HepG2 (cell line): Measurements from ENCODE around the gene SLX4. TPM values are rescaled to one million over a fixed set of nuclear protein-coding genes. Genes with fewer than 3 reads are reported as not detected.
A peak's percentile ranks its signal among the peaks of the same experiment; 100 is the strongest.

Experiments used
- ATAC-seq: fragments of 200-7000 bp; cut with Tn5 transposase; 3 replicates; pipeline ENCODE4 v1.9.1; 2020; ENCODE audit warnings: mild to moderate bottlenecking, moderate library complexity
- BruUV-seq: library from RNA; stranded (reverse); fragments of 400-500 nt; replicated peaks from 2 replicates; lab custom pipeline; 2021; lab: Mats Ljungman, UMichigan
- CTCF ChIA-PET: fragments of 300-600 bp; formaldehyde crosslinking; extraction: SDS; loops from one replicate; lab custom pipeline; 2021; ENCODE audit warnings: low total read pairs, inconsistent platforms, low intra/inter-chr PET ratio; lab: Yijun Ruan, JAX
- POLR2A ChIA-PET: fragments of 350-600 bp; sonication (Branson Sonifier 250); formaldehyde crosslinking; loops from one replicate; lab custom pipeline; 2020; ENCODE audit warnings: antibody characterized with exemption, inconsistent platforms; lab: Yijun Ruan, JAX
- DNase-seq: peaks from one replicate; pipeline ENCODE4 v3.0.0-alpha.2; 2015; ENCODE audit warnings: low spot score
- FAIRE-seq: peaks from 3 replicates; lab custom pipeline; 2011; peaks lifted over from hg19 to GRCh38; lab: Jason Lieb, UNC
- H2AFZ ChIP-seq: one replicate; pipeline ENCODE4 v1.6.1; 2011; ENCODE audit warnings: low read length, inconsistent platforms
- H3K27ac ChIP-seq: fragments of 300-600 bp; 3 replicates; pipeline ENCODE4 v1.8.0; 2011; ENCODE audit warnings: mixed run types, mild to moderate bottlenecking, mixed read lengths, low read length, inconsistent platforms; ENCODE audit not compliant: insufficient read depth; ENCODE audit errors: extremely low read length
- H3K27me3 ChIP-seq, 2 experiments: fragments of 200-600 bp in 1 of 2; 2 replicates in 1 of 2; 3 replicates in 1 of 2; pipeline versions ENCODE4 v1.6.0 to v1.8.0; 2011; ENCODE audit warnings: low read length in 2 of 2, mild to moderate bottlenecking in 2 of 2, moderate library complexity in 2 of 2, inconsistent platforms in 1 of 2; ENCODE audit not compliant: insufficient read depth in 2 of 2, control insufficient read depth in 1 of 2
- H3K36me3 ChIP-seq, 2 experiments: fragments of 200-600 bp in 1 of 2; replicated peaks in 1 of 2; 2 replicates in 1 of 2; 3 replicates in 1 of 2; pipeline versions ENCODE4 v1.5.1 to v1.8.0; 2011; ENCODE audit warnings: low read length in 2 of 2, inconsistent platforms in 1 of 2; ENCODE audit not compliant: insufficient read depth in 2 of 2, control insufficient read depth in 1 of 2
- H3K4me1 ChIP-seq: 2 replicates; pipeline ENCODE4 v1.5.1; 2012; ENCODE audit warnings: low read length, inconsistent platforms; ENCODE audit not compliant: insufficient read depth
- H3K4me2 ChIP-seq: 2 replicates; pipeline ENCODE4 v1.6.0; 2011; ENCODE audit warnings: low read depth, low read length, inconsistent platforms
- H3K4me3 ChIP-seq, 3 experiments: fragments of 200-600 bp in 1 of 3; sonication (generic), shearing (Covaris generic) in 1 of 3; replicated peaks in 1 of 3; 2 replicates each; pipeline ENCODE4 v1.5.1; 2011 to 2016; ENCODE audit warnings: low read length in 3 of 3, inconsistent platforms in 2 of 3, low read depth in 2 of 3, mild to moderate bottlenecking in 2 of 3, control low read depth in 1 of 3, mixed read lengths in 1 of 3; ENCODE audit not compliant: insufficient read depth in 1 of 3
- H3K79me2 ChIP-seq: one replicate; pipeline ENCODE4 v1.6.1; 2011; ENCODE audit warnings: low read length, inconsistent platforms; ENCODE audit not compliant: insufficient read depth
- H3K9ac ChIP-seq: 2 replicates; pipeline ENCODE4 v1.6.0; 2011; ENCODE audit warnings: mild to moderate bottlenecking, low read depth, low read length, inconsistent platforms; ENCODE audit not compliant: insufficient read depth
- H3K9me3 ChIP-seq: 2 replicates; pipeline ENCODE4 v1.5.1; 2012; ENCODE audit warnings: mild to moderate bottlenecking, low read length
- H4K20me1 ChIP-seq: 2 replicates; pipeline ENCODE4 v1.6.0; 2011; ENCODE audit warnings: inconsistent platforms, mild to moderate bottlenecking, low read length, moderate library complexity; ENCODE audit not compliant: insufficient read depth
- JUND ChIP-seq: sonication (generic); formaldehyde crosslinking; IDR thresholded peaks from 2 replicates; pipeline ENCODE4 v1.8.0; 2022; ENCODE audit warnings: mild to moderate bottlenecking, missing genetic modification reagents
- WGBS: methylation state at CpG from one replicate; pipeline ENCODE4 v1.1.6; 2017; ENCODE audit warnings: low lambda C conversion rate; 5-methylcytosine and 5-hydroxymethylcytosine counted together
- in situ Hi-C: cut with HindIII; loops from 2 replicates; pipeline ENCODE4 v1.10.0; 2017; ENCODE audit warnings: low pct_unique_long_range_greater_than_20kb; ENCODE audit not compliant: extremely low pct_ligation_motif_present
- intact Hi-C: fragments of 100-400 bp; cut with micrococcal nuclease; formaldehyde crosslinking; loops from one replicate; pipeline ENCODE4 v1.10.0; 2022; ENCODE audit not compliant: unreplicated experiment
- polyA plus RNA-seq, 8 experiments: library from polyadenylated mRNA; depleted of rRNA in 3 of 8; stranded (reverse) in 7 of 8; unstranded in 1 of 8; fragments of >200 nt; fragmentation: Illumina TruSeq in 4 of 8; extraction: Trizol in 4 of 8; gene quantifications; 2 replicates each; pipeline versions ENCODE4 v1.2.1 to v1.2.3, GENCODE V29; 2011 to 2016; ENCODE audit warnings: low read depth in 4 of 8, missing spikeins in 1 of 8, mixed read lengths in 1 of 8; ENCODE audit not compliant: insufficient read depth in 1 of 8
- total RNA-seq, 5 experiments: library from RNA; depleted of rRNA; stranded (reverse); fragments of >200 nt; fragmentation: Illumina TruSeq; extraction: Trizol; gene quantifications; 2 replicates each; pipeline ENCODE4 v1.2.3, GENCODE V29; 2016; ENCODE audit warnings: low read depth in 1 of 5
- TF ChIP-seq, protein P1 (sequence below): sonication (generic); formaldehyde crosslinking; IDR thresholded peaks from 2 replicates; pipeline ENCODE4 v1.9.0; 2021; ENCODE audit warnings: missing genetic modification reagents, borderline replicate concordance
- TF ChIP-seq, protein P2 (sequence below): sonication (generic); formaldehyde crosslinking; IDR thresholded peaks from 2 replicates; pipeline ENCODE4 v1.4.0; 2020; ENCODE audit warnings: missing genetic modification reagents
- TF ChIP-seq, protein P3 (sequence below), 2 experiments: sonication (generic) in 1 of 2; formaldehyde crosslinking in 1 of 2; IDR thresholded peaks; 2 replicates each; pipeline versions ENCODE4 v1.4.0 to v1.6.1; 2018 to 2020; ENCODE audit warnings: missing genetic modification reagents in 2 of 2, borderline replicate concordance in 1 of 2, low read depth in 1 of 2, mild to moderate bottlenecking in 1 of 2, missing biosample characterization in 1 of 2
- TF ChIP-seq, protein P4 (sequence below): sonication (generic); formaldehyde crosslinking; IDR thresholded peaks from 2 replicates; pipeline ENCODE4 v1.4.0; 2020; ENCODE audit warnings: low read depth, missing genetic modification reagents
- TF ChIP-seq, protein P5 (sequence below): sonication (generic); formaldehyde crosslinking; conservative IDR thresholded peaks from 2 replicates; pipeline ENCODE4 v1.8.0; 2022; ENCODE audit warnings: low read depth, missing genetic modification reagents

Gene SLX4
- total and polyA plus RNA-seq, 2 of the 13 experiments (the other 11 are each of a cell fraction or from before 2014, with no cell fraction given) = 1.1 to 3.6 TPM

DNA sequence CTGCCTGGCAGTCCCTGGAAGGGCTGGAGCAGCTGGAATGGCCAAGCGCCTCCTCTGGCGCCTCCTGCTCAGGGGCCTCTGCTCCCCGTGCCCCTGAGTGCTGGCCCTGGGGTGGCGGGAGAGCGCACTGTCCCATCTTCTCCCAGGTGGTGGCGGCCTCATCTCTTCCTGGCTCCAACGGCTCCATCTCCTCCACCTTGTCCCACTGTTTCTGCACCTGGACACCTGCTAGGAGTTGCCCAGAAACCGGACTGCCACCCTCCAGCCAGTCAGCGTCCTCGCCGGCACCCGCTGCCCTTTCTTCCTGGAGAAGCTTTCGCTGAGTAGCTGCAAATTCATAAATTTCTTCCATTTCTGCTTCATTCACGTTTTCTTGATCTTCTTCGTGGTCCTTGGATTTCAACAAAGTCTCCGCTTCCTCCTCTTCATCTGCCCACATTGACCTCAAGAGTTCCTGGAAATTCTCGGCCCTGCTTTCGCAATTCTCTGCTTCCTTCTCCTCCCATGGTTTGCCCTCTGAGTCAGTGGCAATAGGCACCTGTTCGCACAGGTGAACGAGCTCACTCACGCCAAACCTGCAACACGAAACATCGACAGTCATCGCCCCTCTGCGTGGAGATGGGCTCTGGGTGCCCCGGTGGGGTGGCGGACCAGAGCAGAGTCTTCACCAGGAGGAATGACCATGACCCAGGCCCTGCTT, 20.5 kb downstream of the SLX4 start:
- FAIRE-seq = no peak
- H3K4me1 ChIP-seq = peaks cover 6% of the 10 kb centered on the region
- TF ChIP-seq, protein P1, sequence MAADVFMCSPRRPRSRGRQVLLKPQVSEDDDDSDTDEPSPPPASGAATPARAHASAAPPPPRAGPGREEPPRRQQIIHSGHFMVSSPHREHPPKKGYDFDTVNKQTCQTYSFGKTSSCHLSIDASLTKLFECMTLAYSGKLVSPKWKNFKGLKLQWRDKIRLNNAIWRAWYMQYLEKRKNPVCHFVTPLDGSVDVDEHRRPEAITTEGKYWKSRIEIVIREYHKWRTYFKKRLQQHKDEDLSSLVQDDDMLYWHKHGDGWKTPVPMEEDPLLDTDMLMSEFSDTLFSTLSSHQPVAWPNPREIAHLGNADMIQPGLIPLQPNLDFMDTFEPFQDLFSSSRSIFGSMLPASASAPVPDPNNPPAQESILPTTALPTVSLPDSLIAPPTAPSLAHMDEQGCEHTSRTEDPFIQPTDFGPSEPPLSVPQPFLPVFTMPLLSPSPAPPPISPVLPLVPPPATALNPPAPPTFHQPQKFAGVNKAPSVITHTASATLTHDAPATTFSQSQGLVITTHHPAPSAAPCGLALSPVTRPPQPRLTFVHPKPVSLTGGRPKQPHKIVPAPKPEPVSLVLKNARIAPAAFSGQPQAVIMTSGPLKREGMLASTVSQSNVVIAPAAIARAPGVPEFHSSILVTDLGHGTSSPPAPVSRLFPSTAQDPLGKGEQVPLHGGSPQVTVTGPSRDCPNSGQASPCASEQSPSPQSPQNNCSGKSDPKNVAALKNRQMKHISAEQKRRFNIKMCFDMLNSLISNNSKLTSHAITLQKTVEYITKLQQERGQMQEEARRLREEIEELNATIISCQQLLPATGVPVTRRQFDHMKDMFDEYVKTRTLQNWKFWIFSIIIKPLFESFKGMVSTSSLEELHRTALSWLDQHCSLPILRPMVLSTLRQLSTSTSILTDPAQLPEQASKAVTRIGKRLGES (CRISPR knock-in tag) = no peak
- TF ChIP-seq, protein P2, sequence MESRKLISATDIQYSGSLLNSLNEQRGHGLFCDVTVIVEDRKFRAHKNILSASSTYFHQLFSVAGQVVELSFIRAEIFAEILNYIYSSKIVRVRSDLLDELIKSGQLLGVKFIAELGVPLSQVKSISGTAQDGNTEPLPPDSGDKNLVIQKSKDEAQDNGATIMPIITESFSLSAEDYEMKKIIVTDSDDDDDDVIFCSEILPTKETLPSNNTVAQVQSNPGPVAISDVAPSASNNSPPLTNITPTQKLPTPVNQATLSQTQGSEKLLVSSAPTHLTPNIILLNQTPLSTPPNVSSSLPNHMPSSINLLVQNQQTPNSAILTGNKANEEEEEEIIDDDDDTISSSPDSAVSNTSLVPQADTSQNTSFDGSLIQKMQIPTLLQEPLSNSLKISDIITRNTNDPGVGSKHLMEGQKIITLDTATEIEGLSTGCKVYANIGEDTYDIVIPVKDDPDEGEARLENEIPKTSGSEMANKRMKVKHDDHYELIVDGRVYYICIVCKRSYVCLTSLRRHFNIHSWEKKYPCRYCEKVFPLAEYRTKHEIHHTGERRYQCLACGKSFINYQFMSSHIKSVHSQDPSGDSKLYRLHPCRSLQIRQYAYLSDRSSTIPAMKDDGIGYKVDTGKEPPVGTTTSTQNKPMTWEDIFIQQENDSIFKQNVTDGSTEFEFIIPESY (CRISPR knock-in tag) = peak; percentile 96
- TF ChIP-seq, protein P3, sequence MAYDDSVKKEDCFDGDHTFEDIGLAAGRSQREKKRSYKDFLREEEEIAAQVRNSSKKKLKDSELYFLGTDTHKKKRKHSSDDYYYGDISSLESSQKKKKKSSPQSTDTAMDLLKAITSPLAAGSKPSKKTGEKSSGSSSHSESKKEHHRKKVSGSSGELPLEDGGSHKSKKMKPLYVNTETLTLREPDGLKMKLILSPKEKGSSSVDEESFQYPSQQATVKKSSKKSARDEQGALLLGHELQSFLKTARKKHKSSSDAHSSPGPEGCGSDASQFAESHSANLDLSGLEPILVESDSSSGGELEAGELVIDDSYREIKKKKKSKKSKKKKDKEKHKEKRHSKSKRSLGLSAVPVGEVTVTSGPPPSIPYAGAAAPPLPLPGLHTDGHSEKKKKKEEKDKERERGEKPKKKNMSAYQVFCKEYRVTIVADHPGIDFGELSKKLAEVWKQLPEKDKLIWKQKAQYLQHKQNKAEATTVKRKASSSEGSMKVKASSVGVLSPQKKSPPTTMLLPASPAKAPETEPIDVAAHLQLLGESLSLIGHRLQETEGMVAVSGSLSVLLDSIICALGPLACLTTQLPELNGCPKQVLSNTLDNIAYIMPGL (CRISPR knock-in tag; IDR thresholded peaks at IDR 0.05; ENCODE audit: borderline replicate concordance in 1 of 2, low read depth in 1 of 2) = no peak
- TF ChIP-seq JUND (CRISPR knock-in tag) = no peak
- TF ChIP-seq, protein P4, sequence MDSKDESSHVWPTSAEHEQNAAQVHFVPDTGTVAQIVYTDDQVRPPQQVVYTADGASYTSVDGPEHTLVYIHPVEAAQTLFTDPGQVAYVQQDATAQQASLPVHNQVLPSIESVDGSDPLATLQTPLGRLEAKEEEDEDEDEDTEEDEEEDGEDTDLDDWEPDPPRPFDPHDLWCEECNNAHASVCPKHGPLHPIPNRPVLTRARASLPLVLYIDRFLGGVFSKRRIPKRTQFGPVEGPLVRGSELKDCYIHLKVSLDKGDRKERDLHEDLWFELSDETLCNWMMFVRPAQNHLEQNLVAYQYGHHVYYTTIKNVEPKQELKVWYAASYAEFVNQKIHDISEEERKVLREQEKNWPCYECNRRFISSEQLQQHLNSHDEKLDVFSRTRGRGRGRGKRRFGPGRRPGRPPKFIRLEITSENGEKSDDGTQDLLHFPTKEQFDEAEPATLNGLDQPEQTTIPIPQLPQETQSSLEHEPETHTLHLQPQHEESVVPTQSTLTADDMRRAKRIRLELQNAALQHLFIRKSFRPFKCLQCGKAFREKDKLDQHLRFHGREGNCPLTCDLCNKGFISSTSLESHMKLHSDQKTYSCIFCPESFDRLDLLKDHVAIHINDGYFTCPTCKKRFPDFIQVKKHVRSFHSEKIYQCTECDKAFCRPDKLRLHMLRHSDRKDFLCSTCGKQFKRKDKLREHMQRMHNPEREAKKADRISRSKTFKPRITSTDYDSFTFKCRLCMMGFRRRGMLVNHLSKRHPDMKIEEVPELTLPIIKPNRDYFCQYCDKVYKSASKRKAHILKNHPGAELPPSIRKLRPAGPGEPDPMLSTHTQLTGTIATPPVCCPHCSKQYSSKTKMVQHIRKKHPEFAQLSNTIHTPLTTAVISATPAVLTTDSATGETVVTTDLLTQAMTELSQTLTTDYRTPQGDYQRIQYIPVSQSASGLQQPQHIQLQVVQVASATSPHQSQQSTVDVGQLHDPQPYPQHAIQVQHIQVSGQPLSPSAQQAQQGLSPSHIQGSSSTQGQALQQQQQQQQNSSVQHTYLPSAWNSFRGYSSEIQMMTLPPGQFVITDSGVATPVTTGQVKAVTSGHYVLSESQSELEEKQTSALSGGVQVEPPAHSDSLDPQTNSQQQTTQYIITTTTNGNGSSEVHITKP = no peak
- TF ChIP-seq, protein P5, sequence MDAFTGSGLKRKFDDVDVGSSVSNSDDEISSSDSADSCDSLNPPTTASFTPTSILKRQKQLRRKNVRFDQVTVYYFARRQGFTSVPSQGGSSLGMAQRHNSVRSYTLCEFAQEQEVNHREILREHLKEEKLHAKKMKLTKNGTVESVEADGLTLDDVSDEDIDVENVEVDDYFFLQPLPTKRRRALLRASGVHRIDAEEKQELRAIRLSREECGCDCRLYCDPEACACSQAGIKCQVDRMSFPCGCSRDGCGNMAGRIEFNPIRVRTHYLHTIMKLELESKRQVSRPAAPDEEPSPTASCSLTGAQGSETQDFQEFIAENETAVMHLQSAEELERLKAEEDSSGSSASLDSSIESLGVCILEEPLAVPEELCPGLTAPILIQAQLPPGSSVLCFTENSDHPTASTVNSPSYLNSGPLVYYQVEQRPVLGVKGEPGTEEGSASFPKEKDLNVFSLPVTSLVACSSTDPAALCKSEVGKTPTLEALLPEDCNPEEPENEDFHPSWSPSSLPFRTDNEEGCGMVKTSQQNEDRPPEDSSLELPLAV = no peak
- TF ChIP-seq, all 625 proteins: peak for 1
- Histone ChIP-seq H3K4me3 (no peak overlapping the region), H3K27me3 (no peaks in the 10 kb centered on the region), H3K27ac (no peak overlapping the region), H3K9me3 (no peaks in the 10 kb centered on the region), H2AFZ (no peak overlapping the region), H3K9ac (no peak overlapping the region), H3K79me2 (no peaks in the 10 kb centered on the region), H4K20me1 (no peaks in the 10 kb centered on the region), H3K4me2 (no peak overlapping the region), H3K36me3 (0 out of 5 replicates have a peak, but pooled peaks cover 0 to 2% of the 10 kb centered on the region in 2 experiments)
- no peak for ATAC-seq
- TSS peak; percentile 55 for BruUV-seq
- CTCF ChIA-PET = no interaction called here
- no peak for DNase-seq
- intact Hi-C loops = no loop called here
- POLR2A ChIA-PET = no interaction called here
- in situ Hi-C loops = no loop called here
- 95% methylated on average over 25 of the region's 27 CpGs for WGBS
